ENCODE data around the gene BDKRB2.

The BDKRB2 gene

DNA sequence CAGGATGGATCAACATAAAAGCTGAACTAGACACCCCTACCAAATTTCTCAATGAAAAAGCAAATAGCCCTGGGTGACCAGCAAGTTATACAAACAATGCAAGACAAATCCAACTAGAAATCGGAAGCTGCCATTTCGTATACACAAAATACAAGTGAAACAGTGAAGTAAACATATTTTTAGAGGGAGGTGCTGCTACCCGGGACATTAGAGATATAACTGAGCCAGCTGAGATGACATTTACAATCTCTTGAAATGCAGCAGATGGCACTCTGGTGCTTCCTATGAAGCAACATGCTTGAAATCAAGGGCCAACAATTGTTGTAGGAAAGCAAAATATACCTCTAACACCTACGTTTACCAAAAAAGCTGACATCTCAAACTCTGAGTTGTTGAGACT, 76.8 kb downstream of the BDKRB2 start:
- DNase-seq: no peak
- Histone ChIP-seq H3K4me2 (ENCODE audit: low read depth, low read length) (no peak overlapping the region), H3K9me3 (replicated peaks; ENCODE audit: insufficient read depth, low read length) (no peaks in the 10 kb centered on the region), H3K27me3 (replicated peaks; ENCODE audit: insufficient read depth, low read length) (no peaks in the 10 kb centered on the region), H3K9ac (ENCODE audit: low read length) (no peak overlapping the region), H3K4me3 (ENCODE audit: low read length) (no peak overlapping the region), H3K36me3 (replicated peaks; ENCODE audit: insufficient read depth, low read length) (no peaks in the 10 kb centered on the region), H4K20me1 (ENCODE audit: insufficient read depth, low read length) (no peaks in the 10 kb centered on the region), H3K79me2 (ENCODE audit: low read length) (no peaks in the 10 kb centered on the region), H3K4me1 (ENCODE audit: low read length) (no peaks in the 10 kb centered on the region), H3K27ac (ENCODE audit: low read length) (no peak overlapping the region), H3F3A (ENCODE audit: insufficient read depth, low read length) (no peaks in the 10 kb centered on the region), H2AFZ (ENCODE audit: low read length) (no peak overlapping the region), H3K9me2 (replicated peaks; ENCODE audit: insufficient read depth, low read length) (no peaks in the 10 kb centered on the region)
- TF ChIP-seq EZH2 (optimal IDR thresholded peaks at IDR 0.05; ENCODE audit: low read depth, low read length) (no peak), EZH2phosphoT487 (IDR thresholded peaks at IDR 0.05; ENCODE audit: low read length) (no peak)
- TF ChIP-seq, protein P1, sequence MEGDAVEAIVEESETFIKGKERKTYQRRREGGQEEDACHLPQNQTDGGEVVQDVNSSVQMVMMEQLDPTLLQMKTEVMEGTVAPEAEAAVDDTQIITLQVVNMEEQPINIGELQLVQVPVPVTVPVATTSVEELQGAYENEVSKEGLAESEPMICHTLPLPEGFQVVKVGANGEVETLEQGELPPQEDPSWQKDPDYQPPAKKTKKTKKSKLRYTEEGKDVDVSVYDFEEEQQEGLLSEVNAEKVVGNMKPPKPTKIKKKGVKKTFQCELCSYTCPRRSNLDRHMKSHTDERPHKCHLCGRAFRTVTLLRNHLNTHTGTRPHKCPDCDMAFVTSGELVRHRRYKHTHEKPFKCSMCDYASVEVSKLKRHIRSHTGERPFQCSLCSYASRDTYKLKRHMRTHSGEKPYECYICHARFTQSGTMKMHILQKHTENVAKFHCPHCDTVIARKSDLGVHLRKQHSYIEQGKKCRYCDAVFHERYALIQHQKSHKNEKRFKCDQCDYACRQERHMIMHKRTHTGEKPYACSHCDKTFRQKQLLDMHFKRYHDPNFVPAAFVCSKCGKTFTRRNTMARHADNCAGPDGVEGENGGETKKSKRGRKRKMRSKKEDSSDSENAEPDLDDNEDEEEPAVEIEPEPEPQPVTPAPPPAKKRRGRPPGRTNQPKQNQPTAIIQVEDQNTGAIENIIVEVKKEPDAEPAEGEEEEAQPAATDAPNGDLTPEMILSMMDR (IDR thresholded peaks at IDR 0.05; ENCODE audit: low read length): no peak

DNA sequence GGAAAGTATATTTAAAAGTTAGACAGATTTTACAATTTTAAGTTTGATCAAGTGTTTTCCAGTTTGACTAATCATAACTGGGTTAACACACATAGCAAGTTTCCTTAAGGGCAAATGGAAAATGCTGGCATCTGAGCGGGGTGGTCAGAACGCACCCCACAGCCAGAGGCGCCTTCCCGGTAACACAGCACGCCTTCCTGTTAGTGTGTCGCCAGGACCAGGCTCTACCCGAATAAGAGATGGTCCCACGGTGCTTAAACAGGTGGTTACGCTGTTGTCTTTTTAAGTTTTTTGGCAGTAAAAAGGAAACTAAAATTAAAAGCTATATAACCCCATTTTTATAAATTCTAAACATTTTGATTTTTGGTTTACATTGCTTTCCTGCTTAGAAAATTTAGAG, 79.4 kb downstream of the BDKRB2 start:
- Histone ChIP-seq H3K4me3 (ENCODE audit: low read length) (no peak overlapping the region), H3K9me3 (replicated peaks; ENCODE audit: insufficient read depth, low read length) (no peaks in the 10 kb centered on the region), H4K20me1 (ENCODE audit: insufficient read depth, low read length) (no peaks in the 10 kb centered on the region), H3K27ac (ENCODE audit: low read length) (no peak overlapping the region), H3K36me3 (replicated peaks; ENCODE audit: insufficient read depth, low read length) (no peaks in the 10 kb centered on the region), H3K9ac (ENCODE audit: low read length) (no peak overlapping the region), H3K27me3 (replicated peaks; ENCODE audit: insufficient read depth, low read length) (no peaks in the 10 kb centered on the region), H3K79me2 (ENCODE audit: low read length) (no peaks in the 10 kb centered on the region), H3K4me1 (ENCODE audit: low read length) (no peaks in the 10 kb centered on the region), H2AFZ (ENCODE audit: low read length) (no peak overlapping the region), H3K4me2 (ENCODE audit: low read depth, low read length) (no peak overlapping the region), H3K9me2 (replicated peaks; ENCODE audit: insufficient read depth, low read length) (no peaks in the 10 kb centered on the region), H3F3A (ENCODE audit: insufficient read depth, low read length) (no peaks in the 10 kb centered on the region)
- no peak for TF ChIP-seq EZH2 (optimal IDR thresholded peaks at IDR 0.05; ENCODE audit: low read depth, low read length)
- TF ChIP-seq, protein P1 (IDR thresholded peaks at IDR 0.05; ENCODE audit: low read length): no peak
- no peak for TF ChIP-seq EZH2phosphoT487 (IDR thresholded peaks at IDR 0.05; ENCODE audit: low read length)
- no peak for DNase-seq

DNA sequence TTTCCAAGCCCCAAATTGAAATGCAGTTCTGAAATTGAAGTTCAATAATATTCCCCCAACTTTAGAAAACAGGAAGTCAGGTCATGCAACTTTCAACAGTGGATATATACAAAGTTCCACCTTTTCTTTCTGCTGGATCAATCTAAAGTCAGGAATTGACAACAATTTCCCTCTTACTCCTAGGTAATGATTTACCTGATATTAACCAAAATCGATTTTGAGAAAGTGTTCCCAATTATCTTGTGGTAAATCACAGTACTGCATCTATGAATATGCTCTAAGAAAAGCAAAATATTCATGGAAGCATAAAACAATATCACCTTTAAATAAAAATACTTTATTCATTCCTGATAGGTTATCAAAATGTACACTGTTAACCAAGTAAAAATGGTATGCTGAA, 79.8 kb downstream of the BDKRB2 start:
- H3K79me2 ChIP-seq (ENCODE audit: low read length): no peaks in the 10 kb centered on the region
- H3K4me3 ChIP-seq (ENCODE audit: low read length): no peak overlapping the region
- no peaks in the 10 kb centered on the region for H3K27me3 ChIP-seq (replicated peaks; ENCODE audit: insufficient read depth, low read length)
- no peak overlapping the region for H3K9ac ChIP-seq (ENCODE audit: low read length)
- no peaks in the 10 kb centered on the region for H3K36me3 ChIP-seq (replicated peaks; ENCODE audit: insufficient read depth, low read length)
- TF ChIP-seq, protein P1 (IDR thresholded peaks at IDR 0.05; ENCODE audit: low read length): no peak
- TF ChIP-seq EZH2phosphoT487 (IDR thresholded peaks at IDR 0.05; ENCODE audit: low read length) (no peak), EZH2 (optimal IDR thresholded peaks at IDR 0.05; ENCODE audit: low read depth, low read length) (no peak)
- H4K20me1 ChIP-seq (ENCODE audit: insufficient read depth, low read length): no peaks in the 10 kb centered on the region
- no peak overlapping the region for H3K27ac ChIP-seq (ENCODE audit: low read length)
- no peak overlapping the region for H3K4me2 ChIP-seq (ENCODE audit: low read depth, low read length)
- H3K9me3 ChIP-seq (replicated peaks; ENCODE audit: insufficient read depth, low read length): no peaks in the 10 kb centered on the region
- H2AFZ ChIP-seq (ENCODE audit: low read length): no peak overlapping the region
- H3K9me2 ChIP-seq (replicated peaks; ENCODE audit: insufficient read depth, low read length): no peaks in the 10 kb centered on the region
- no peaks in the 10 kb centered on the region for H3F3A ChIP-seq (ENCODE audit: insufficient read depth, low read length)
- no peaks in the 10 kb centered on the region for H3K4me1 ChIP-seq (ENCODE audit: low read length)
- DNase-seq: no peak
